T-helper 17 cell (primary cell): ENCODE results near the gene DESI2. TPM values are rescaled to one million over a fixed set of nuclear protein-coding genes. Genes with fewer than 3 reads are reported as not detected.

Source experiments
- ATAC-seq: fragments of 150-1000 bp; cut with Tn5 transposase; 2 replicates; pipeline ENCODE4 v1.10.0; 2021; ENCODE audit warnings: mild to moderate bottlenecking, moderate library complexity
- DNase-seq, 3 donors: peaks; one replicate each; pipeline versions ENCODE4 v3.0.0 to v3.0.0-alpha.2; 2020 to 2021
- H3K9me3 ChIP-seq: one replicate; pipeline ENCODE4 v1.7.0; 2013; ENCODE audit warnings: low read length, mild to moderate bottlenecking; ENCODE audit not compliant: control insufficient read depth, poor library complexity, severe bottlenecking
- H3K27ac Mint-ChIP-seq: one replicate; pipeline ENCODE4 v1.8.0; 2022; ENCODE audit warnings: mild to moderate bottlenecking, moderate library complexity, mixed read lengths
- H3K27me3 Mint-ChIP-seq: one replicate; pipeline ENCODE4 v1.8.0; 2022; ENCODE audit warnings: mixed read lengths
- H3K36me3 Mint-ChIP-seq: one replicate; pipeline ENCODE4 v1.8.0; 2022; ENCODE audit warnings: low read depth, mixed read lengths
- H3K4me1 Mint-ChIP-seq: one replicate; pipeline ENCODE4 v1.8.0; 2022; ENCODE audit warnings: mild to moderate bottlenecking, mixed read lengths
- H3K4me3 Mint-ChIP-seq: one replicate; pipeline ENCODE4 v1.8.0; 2022; ENCODE audit warnings: mild to moderate bottlenecking, moderate library complexity, mixed read lengths
- total RNA-seq, 4 donors: library from RNA in 2 of 4; stranded (reverse) in 2 of 4; gene quantifications; one replicate each; pipeline ENCODE4 v1.2.3 and lab custom pipeline; 2022 to 2026

DESI2 gene
- total RNA-seq, 2 donors from 2014 or later = 13.4 to 19.6 TPM

DNA sequence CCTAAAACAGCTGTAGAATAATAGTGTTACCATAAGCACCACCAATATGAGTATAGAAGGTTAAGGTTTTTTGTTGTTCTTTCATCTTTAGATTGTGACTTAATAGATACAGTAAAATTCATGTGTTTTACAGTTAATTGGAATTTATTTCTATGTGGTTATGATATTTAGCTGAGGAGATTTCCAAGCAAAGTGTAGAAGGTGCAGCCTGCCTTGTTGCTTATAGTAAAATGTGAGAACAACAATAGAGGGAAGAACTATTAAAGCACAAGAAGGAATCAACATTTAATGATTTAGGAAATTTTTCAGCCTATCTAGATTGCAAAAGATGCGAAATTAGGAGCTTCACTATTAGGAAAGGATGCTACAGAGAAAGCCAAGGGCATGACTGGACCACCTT, 47.9 kb downstream of the DESI2 start:
- Mint-ChIP-seq H3K4me1 (peaks cover 4% of the 10 kb centered on the region), H3K36me3 (peaks cover 6% of the 10 kb centered on the region)
- no peak for ATAC-seq

GRCh38 chr1:244702620-244703019, 49.7 kb downstream of the DESI2 start:
- ATAC-seq = no peak
- peaks cover 3% of the 10 kb centered on the region for H3K36me3 Mint-ChIP-seq

More for the DNA sequence above, 47.9 kb downstream of the DESI2 start:
- H3K27me3 Mint-ChIP-seq = no peaks in the 10 kb centered on the region
- H3K9me3 ChIP-seq = no peaks in the 10 kb centered on the region
- H3K27ac Mint-ChIP-seq = no peak overlapping the region
- DNase-seq = no peak
- H3K4me3 Mint-ChIP-seq = no peak overlapping the region

GRCh38 chr1:244704107-244704506, 51.2 kb downstream of the DESI2 start:
- Mint-ChIP-seq H3K4me3 (no peak overlapping the region), H3K36me3 (peaks cover 3% of the 10 kb centered on the region)

More at GRCh38 chr1:244702620-244703019, 49.7 kb downstream of the DESI2 start:
- no peaks in the 10 kb centered on the region for H3K9me3 ChIP-seq
- Mint-ChIP-seq H3K4me3 (no peak overlapping the region), H3K27ac (no peak overlapping the region), H3K27me3 (no peaks in the 10 kb centered on the region), H3K4me1 (peaks cover 4% of the 10 kb centered on the region)
- DNase-seq = no peak

GRCh38 chr1:244705261-244706234, 52.6 kb downstream of the DESI2 start:
- Mint-ChIP-seq H3K4me3 (no peak overlapping the region), H3K36me3 (no peaks in the 10 kb centered on the region)
- no peak for ATAC-seq

More at GRCh38 chr1:244704107-244704506, 51.2 kb downstream of the DESI2 start:
- Mint-ChIP-seq H3K4me1 (peaks cover 4% of the 10 kb centered on the region), H3K27me3 (no peaks in the 10 kb centered on the region), H3K27ac (no peak overlapping the region)
- DNase-seq (no peak), ATAC-seq (no peak)
- no peaks in the 10 kb centered on the region for H3K9me3 ChIP-seq

GRCh38 chr1:244709076-244709475, 56.1 kb downstream of the DESI2 start:
- Mint-ChIP-seq H3K4me1 (peaks cover 5% of the 10 kb centered on the region), H3K4me3 (no peak overlapping the region), H3K27me3 (no peaks in the 10 kb centered on the region), H3K36me3 (peaks cover 3% of the 10 kb centered on the region), H3K27ac (peak overlapping the region; percentile 6)
- no peaks in the 10 kb centered on the region for H3K9me3 ChIP-seq
- no peak for DNase-seq
- no peak for ATAC-seq

More at GRCh38 chr1:244705261-244706234, 52.6 kb downstream of the DESI2 start:
- H3K27ac Mint-ChIP-seq = no peak overlapping the region
- H3K4me1 Mint-ChIP-seq = peaks cover 2% of the 10 kb centered on the region
- no peak for DNase-seq
- H3K27me3 Mint-ChIP-seq = no peaks in the 10 kb centered on the region
- no peaks in the 10 kb centered on the region for H3K9me3 ChIP-seq

DNA sequence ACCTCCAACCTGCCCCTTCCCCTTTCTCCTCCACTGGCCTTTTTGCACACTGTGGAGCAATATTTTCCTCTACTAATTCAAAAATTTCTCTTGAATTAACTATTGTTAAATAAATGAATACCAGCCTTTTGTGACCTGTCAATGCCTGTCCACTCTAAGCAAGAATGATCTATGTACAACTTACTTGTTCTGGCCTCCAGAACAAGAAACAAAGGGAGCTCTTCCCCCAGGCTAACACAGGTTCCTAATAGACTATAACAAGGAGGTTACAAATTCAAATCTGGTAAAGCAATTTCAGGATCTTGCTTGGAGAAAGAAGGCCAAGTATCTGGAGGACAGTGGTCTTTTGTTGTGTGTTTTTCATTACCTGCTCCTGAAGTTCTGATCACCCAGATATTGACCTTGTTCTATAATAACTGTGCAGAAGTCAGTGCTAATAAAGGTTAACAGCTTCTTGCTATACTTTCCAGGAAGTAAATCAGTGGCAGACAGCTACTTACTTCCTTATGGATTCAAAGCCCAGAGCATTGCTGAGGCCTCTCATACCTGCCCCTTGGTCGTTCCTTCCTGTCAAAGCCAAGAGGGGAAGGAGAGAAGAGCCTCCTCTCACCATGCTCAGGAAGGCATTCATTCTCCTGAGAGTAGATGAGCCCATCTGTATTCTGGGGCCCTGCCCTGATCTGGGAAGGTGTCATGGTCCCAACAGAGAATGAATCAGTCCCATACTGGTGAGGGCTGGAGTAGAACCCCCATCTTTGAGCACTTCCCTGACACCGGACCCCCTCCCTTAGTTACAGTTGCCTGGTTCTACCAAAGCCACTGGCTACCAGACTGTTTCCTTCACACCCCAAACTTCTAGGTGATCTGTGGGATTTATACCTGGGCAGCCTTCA, 56.8 kb downstream of the DESI2 start:
- H3K4me3 Mint-ChIP-seq = no peak overlapping the region
- no peak for ATAC-seq
- no peaks in the 10 kb centered on the region for H3K27me3 Mint-ChIP-seq
- H3K4me1 Mint-ChIP-seq = peaks cover 3% of the 10 kb centered on the region
- H3K27ac Mint-ChIP-seq = peak overlapping the region; percentile 6
- no peak for DNase-seq
- H3K9me3 ChIP-seq = no peaks in the 10 kb centered on the region
- H3K36me3 Mint-ChIP-seq = peaks cover 3% of the 10 kb centered on the region

DNA sequence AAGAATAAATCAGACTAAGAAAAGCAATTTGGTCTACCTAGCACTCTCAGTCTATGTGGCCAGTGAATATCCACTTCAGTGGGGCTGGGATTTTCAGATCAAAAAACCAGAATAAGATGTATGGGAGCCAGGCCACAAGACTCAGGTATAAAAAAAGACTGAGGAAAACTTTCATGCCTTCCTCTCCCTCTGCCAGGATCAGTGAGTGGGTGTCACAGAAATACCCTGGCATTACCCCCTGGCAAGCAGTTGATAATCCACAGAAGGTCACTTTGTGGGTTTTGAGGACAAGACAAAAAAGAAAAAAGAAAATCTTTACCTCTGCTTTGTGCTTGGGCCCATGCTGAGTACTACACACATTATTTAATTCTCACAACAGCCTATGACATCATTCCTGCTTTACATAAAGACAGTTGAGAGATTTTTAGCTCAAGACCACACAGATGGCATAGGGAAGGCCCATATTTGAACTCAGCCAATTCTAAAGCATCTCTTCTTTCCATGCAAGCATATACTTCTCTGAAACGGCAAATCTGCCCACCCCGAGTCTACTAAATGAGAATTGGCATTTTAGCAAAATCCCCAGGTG, 57.6 kb downstream of the DESI2 start:
- Mint-ChIP-seq H3K4me1 (peaks cover 3% of the 10 kb centered on the region), H3K27me3 (no peaks in the 10 kb centered on the region), H3K27ac (no peak overlapping the region), H3K36me3 (peaks cover 3% of the 10 kb centered on the region), H3K4me3 (no peak overlapping the region)
- DNase-seq = no peak
- no peaks in the 10 kb centered on the region for H3K9me3 ChIP-seq
- ATAC-seq = no peak

GRCh38 chr1:244712669-244713068, 59.7 kb downstream of the DESI2 start:
- H3K27me3 Mint-ChIP-seq = no peaks in the 10 kb centered on the region
- ATAC-seq = no peak

GRCh38 chr1:244713332-244713731, 60.4 kb downstream of the DESI2 start:
- Mint-ChIP-seq H3K36me3 (peaks cover 3% of the 10 kb centered on the region), H3K4me1 (peaks cover 3% of the 10 kb centered on the region), H3K27me3 (no peaks in the 10 kb centered on the region), H3K4me3 (no peak overlapping the region), H3K27ac (no peak overlapping the region)
- ATAC-seq = no peak
- H3K9me3 ChIP-seq = no peaks in the 10 kb centered on the region
- no peak for DNase-seq

More at GRCh38 chr1:244712669-244713068, 59.7 kb downstream of the DESI2 start:
- H3K9me3 ChIP-seq = no peaks in the 10 kb centered on the region
- Mint-ChIP-seq H3K4me3 (no peak overlapping the region), H3K4me1 (peaks cover 3% of the 10 kb centered on the region), H3K27ac (no peak overlapping the region), H3K36me3 (peaks cover 3% of the 10 kb centered on the region)
- DNase-seq = no peak

DNA sequence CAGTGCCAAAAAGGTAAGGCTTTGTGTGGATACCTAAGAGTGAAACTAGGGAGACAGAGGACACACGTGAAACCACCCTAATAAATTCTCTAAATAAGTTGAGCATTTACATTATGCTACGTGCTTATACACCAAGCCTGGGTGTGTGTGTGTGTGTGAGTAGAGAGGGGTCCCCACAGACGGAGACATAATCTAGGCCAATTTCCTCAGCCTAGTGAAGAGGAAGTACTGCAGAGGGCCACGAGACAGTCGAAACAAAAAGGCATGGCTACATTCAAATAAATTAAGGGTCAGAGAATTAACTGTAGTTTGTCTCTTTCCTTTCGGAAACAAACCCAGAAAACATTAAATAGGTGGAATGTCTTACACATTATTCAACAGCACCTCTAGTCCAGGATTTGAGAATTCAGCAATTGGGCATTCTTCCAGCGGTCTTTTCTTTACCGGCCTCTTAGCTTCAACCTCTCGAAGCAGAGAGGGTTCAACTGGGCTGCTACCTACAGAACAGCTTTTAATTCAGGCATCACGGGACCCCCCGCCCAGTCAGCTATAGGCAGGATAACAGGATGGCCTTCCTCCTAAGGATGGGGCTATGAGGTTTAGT, 75.0 kb downstream of the DESI2 start:
- H3K4me3 Mint-ChIP-seq = peak overlapping the region; percentile 36
- H3K36me3 Mint-ChIP-seq = no peaks in the 10 kb centered on the region
- H3K27me3 Mint-ChIP-seq = peaks cover 16% of the 10 kb centered on the region
- no peak for ATAC-seq
- H3K9me3 ChIP-seq = no peaks in the 10 kb centered on the region
- no peak overlapping the region for H3K27ac Mint-ChIP-seq
- no peak for DNase-seq
- peaks cover 5% of the 10 kb centered on the region for H3K4me1 Mint-ChIP-seq

DNA sequence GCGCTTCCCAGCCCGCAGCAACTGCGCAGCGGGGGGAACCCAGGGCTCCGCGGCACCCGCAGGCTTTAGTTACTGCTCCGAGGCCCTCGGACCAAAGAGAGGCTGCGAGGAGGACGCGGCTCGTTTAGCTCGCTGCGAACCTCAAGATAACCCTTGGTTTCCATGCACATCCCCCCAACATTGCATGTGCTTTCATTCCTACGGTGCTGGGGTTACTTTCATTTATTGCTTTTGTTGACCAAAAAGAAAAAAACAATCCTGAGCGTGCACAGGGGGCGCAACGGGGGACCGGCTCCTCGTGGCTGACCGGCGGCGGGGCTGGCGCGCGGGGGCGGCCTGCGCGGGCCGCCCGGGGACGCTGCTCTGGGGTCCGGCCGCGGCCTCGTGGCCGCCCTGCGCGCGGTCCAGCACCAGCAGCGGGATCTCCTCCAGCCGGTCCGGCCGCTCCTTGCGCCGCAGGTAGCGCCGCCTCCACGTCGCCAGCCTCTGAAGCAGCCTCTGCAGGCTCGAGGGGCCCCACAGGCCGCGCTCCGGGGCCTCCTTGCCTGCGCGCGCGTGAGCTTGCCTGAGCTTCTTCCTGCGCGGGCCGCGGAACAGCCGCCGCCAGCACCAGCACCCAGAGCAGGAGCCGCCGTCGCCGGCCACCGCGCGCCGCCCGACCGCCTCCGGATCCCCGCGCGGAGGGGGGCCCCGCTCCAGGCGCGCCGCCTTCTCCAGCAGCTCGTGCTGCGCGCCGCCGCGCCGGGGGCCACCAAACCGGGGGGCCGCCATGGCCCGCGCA, 77.4 kb downstream of the DESI2 start:
- Mint-ChIP-seq H3K36me3 (no peaks in the 10 kb centered on the region), H3K4me3 (peak overlapping the region; percentile 90), H3K27me3 (peaks cover 11% of the 10 kb centered on the region), H3K27ac (peak overlapping the region; percentile 68), H3K4me1 (peaks cover 5% of the 10 kb centered on the region)
- ATAC-seq (peak; percentile 73), DNase-seq (no peak)
- H3K9me3 ChIP-seq = no peaks in the 10 kb centered on the region

DNA sequence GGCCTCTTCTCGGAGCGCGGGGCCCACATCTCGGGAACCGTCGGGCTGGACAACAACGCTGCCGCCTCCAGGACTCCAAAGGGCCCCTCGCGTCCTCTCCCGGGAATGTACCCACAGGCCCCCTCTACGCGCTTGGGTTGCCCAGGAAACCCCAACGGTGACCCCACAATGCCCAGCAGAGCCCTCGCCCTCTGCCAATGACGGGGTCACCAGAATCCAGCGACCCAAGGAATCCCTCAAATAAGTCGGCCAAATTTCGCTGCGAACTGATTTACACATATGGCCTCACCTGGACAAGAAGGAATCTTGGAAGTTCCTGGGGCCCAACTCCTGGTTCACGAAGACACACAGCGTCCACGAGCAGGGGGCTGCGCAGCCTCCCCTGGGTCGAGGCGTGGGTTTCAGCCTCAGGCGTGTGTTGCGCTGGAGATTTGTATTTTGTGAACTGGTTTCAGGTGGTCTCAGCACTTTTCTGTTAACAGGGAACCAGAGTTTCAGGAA, 78.1 kb downstream of the DESI2 start:
- Mint-ChIP-seq H3K27me3 (peaks cover 11% of the 10 kb centered on the region), H3K36me3 (no peaks in the 10 kb centered on the region), H3K4me1 (peaks cover 5% of the 10 kb centered on the region), H3K27ac (peak overlapping the region; percentile 16), H3K4me3 (peak overlapping the region; percentile 83)
- ATAC-seq (no peak), DNase-seq (no peak)
- H3K9me3 ChIP-seq = no peaks in the 10 kb centered on the region
